GM10248 (cell line): Measurements from ENCODE around the gene POLR3E.

ENCODE experiments used
- CTCF ChIA-PET: fragments of 300-600 bp; sonication (Branson Sonifier 250); formaldehyde crosslinking; extraction: SDS; loops from one replicate; lab custom pipeline; 2021; ENCODE audit warnings: antibody characterized with exemption; lab: Yijun Ruan, JAX
- POLR2A ChIA-PET: fragments of 350-650 bp; sonication (Branson Sonifier 250); formaldehyde crosslinking; extraction: SDS; loops from one replicate; lab custom pipeline; 2020; ENCODE audit warnings: antibody characterized with exemption; lab: Yijun Ruan, JAX
- DNase-seq: peaks from one replicate; pipeline ENCODE4 v3.0.0; 2012; ENCODE audit errors: extremely low spot score
- CTCF ChIP-seq: IDR thresholded peaks from 2 replicates; pipeline ENCODE4 v1.5.1; 2012; ENCODE audit warnings: mild to moderate bottlenecking, low read depth; ENCODE audit errors: extremely low read depth, missing control alignments, control extremely low read depth

POLR3E gene

GRCh38 chr16:22270525-22270924 is 26.7 kb upstream of the POLR3E start:
- no peak for TF ChIP-seq CTCF
- ChIA-PET POLR2A (no interaction called here), CTCF (no interaction called here)
- no peak for DNase-seq

- POLR2A ChIA-PET, result no interaction called here
- DNase-seq, result no peak
- CTCF ChIA-PET, result interaction anchor here (0.7 to 1.2 kb wide), 4 partner anchors 12 to 20 kb away, joined by 3 read pairs; no protein-coding TSS in a partner anchor
- no peak for TF ChIP-seq CTCF
Observed at GRCh38 chr16:22272870-22273650, 24.1 kb upstream of the POLR3E start.

- no peak for TF ChIP-seq CTCF
- CTCF ChIA-PET, result interaction anchor here (1.7 kb wide), 1 partner anchor 13 kb away, joined by 3 read pairs; no protein-coding TSS in a partner anchor
- DNase-seq, result no peak
- POLR2A ChIA-PET, result no interaction called here
Observed at GRCh38 chr16:22274916-22275315, 22.3 kb upstream of the POLR3E start.

GRCh38 chr16:22278441-22279230 is 18.6 kb upstream of the POLR3E start:
- DNase-seq, result no peak
- TF ChIP-seq CTCF, result no peak
- ChIA-PET CTCF (interaction anchor here (0.8 to 1.2 kb wide), 4 partner anchors 9 to 20 kb away, joined by 3 to 5 read pairs (median 4); no protein-coding TSS in a partner anchor), POLR2A (no interaction called here)

- ChIA-PET POLR2A (no interaction called here), CTCF (interaction anchor here (0.7 to 1.8 kb wide), 4 partner anchors 14 to 93 kb away, joined by 3 to 4 read pairs (median 4); partner anchors contain the start of gene POLR3E)
- DNase-seq, result no peak
- TF ChIP-seq CTCF, result no peak
Observed at GRCh38 chr16:22282254-22282892, 14.8 kb upstream of the POLR3E start.

GRCh38 chr16:22284637-22285036 is 12.6 kb upstream of the POLR3E start:
- no peak for TF ChIP-seq CTCF
- CTCF ChIA-PET, result interaction anchor here (1.0 to 1.2 kb wide), 2 partner anchors 11 to 12 kb away, joined by 3 to 9 read pairs; partner anchors contain the start of gene POLR3E
- no peak for DNase-seq
- POLR2A ChIA-PET, result no interaction called here
